OCI-LY3 (cell line): ENCODE measurements around the gene SSUH2.

Experiments used
- EZH2phosphoT487 ChIP-seq: fragments of 200-600 bp; shearing (Covaris generic); IDR thresholded peaks from 2 replicates; pipeline ENCODE4 v1.6.1; 2018; ENCODE audit warnings: antibody characterized with exemption, mixed run types, low read depth
- TF ChIP-seq, protein P1 (sequence below): fragments of 200-600, 300-600 bp; sonication (generic); IDR thresholded peaks from 2 replicates; pipeline ENCODE4 v1.5.1; 2014; ENCODE audit warnings: antibody characterized with exemption, low read length, low read depth

DNA sequence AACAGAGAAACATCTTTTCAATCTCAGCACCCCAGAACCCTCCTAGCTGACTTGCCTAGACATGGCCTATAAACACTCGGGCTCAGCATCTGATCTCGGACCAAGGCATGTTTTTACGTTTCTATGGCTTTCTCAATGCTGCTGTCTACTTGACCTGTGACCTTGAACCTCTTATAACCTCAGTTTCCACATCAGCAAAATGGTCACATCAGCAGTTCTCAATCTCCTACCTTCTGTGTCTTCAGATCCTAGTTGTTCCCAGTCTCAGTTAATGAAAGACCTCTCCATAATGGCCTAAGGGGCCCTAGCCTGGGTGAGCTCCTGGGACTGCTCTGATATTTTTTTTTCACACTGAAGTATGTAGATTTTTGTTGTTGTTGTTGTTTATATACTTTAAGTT lies 39.6 kb downstream of the SSUH2 start:
- TF ChIP-seq, protein P1, sequence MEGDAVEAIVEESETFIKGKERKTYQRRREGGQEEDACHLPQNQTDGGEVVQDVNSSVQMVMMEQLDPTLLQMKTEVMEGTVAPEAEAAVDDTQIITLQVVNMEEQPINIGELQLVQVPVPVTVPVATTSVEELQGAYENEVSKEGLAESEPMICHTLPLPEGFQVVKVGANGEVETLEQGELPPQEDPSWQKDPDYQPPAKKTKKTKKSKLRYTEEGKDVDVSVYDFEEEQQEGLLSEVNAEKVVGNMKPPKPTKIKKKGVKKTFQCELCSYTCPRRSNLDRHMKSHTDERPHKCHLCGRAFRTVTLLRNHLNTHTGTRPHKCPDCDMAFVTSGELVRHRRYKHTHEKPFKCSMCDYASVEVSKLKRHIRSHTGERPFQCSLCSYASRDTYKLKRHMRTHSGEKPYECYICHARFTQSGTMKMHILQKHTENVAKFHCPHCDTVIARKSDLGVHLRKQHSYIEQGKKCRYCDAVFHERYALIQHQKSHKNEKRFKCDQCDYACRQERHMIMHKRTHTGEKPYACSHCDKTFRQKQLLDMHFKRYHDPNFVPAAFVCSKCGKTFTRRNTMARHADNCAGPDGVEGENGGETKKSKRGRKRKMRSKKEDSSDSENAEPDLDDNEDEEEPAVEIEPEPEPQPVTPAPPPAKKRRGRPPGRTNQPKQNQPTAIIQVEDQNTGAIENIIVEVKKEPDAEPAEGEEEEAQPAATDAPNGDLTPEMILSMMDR = no peak
- TF ChIP-seq EZH2phosphoT487 = no peak
